ENCODE measurements around the gene TLE4.
"Not testable (repeated sequence)": the region's sequence is repeated elsewhere in the genome, so short reads cannot be mapped to it uniquely, and the experiment has no call there.

Gene TLE4

DNA sequence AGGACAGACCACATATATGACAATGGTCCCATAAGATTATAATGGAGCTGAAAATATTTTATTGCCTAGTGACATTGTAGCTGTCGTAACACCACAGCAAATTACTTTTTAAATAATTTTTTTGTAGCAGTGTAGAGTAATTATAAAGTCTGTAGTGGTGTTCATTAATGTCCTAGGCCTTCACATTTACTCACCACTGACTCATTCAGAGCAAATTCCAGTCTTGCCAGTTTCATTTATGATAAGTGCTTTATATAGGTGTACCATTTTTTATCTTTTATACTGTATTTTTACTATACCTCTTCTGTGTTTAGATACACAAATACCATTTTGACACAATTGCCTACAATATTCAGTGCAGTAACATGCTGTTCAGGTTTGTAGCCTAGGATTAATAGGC lies 67.6 kb downstream of the TLE4 start:
- no peak for DNase-seq

DNA sequence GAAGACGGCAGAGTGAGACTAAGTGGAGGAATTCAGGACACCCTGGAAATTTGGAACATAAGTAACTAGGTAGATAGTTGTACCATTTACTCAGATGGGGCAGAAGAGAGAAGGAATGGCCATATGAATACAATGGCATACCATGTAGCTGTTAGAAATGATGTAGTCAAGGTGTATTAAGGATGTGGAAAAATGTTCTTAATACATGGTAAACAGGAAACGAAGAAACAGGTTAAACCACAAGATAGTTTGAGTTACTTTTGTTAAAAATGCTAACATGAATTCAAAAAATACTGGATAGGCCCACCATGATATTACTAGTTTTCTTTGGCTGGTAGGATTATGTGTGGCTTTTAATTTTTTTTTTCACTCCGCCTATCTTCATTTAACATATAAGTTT lies 68.3 kb downstream of the TLE4 start:
- not testable (repeated sequence) for DNase-seq

DNA sequence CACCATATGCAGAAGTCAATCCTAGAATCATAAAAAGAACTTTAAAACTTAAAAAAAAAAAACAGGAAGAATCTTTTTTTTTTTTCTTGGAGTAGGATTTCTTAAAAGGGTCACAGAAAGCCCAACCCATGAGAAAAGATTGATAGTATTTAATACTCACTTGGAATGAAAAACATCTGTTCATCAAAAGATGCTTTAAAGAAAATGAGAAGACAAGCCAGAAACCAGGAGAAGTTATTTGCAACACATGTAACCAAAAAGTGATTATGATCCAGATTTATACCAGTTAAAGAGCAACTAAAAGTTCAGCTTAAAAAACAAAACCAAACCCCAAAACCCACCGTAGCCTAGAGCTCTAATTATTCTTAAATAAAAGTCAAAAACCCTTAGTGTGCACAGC lies 69.3 kb downstream of the TLE4 start:
- no peak for DNase-seq

DNA sequence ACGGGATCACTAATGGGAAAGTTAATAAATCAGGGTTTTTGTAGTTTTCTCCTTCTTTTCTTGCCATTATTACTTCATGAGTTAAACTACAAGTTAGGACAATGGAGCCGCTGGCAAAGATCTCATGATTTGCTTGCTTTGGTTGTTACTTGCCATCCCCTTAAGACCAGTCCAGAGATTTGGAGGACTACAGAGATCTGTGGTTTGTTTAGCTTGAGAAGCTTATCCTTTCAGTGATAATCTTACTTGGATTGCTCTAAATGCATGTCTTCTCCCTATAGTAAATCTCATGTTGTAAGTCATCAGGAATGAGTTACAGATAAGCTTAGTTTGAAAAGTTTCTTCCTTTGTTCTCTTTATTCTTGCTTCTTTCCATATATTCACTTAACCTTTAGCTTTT lies 70.9 kb downstream of the TLE4 start:
- DNase-seq = no peak

DNA sequence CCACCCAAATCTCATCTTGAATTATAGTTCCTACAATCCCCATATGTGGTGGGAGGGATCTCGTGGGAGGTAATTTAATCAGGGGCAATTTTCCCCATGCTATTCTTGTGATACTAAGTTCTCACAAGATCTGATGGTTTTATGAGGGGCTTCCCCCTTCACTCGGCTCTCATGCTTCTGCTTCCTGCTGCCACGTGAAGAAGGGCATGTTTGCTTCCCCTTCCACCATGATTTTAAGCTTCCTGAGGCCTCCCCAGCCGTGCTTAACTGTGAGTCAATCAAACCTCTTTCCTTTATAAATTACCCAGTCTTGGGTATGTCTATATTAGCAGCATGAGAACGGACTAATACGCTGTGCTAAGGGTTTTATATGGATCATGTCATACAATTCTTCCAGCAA lies 72.3 kb downstream of the TLE4 start:
- no peak for DNase-seq

DNA sequence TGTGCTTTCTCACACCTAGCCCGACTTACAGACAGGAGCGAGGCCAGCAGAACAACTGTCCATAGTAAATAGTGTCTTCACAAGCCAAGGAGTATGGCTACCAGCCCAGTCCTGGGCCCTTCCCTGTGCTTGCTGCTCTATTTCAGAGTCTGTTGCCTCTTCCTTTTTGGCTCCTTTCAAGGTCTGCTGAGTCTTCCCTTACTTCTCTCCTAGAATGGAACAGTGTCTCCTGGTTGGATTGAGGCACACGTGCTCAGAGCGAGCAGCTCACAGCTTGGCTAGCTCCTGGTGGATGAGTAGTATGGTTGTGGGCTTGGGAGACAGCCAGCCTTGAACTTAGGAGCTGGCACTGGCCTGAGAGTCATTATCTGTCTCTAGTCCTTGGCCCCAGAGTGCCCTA lies 72.8 kb downstream of the TLE4 start:
- no peak for DNase-seq

DNA sequence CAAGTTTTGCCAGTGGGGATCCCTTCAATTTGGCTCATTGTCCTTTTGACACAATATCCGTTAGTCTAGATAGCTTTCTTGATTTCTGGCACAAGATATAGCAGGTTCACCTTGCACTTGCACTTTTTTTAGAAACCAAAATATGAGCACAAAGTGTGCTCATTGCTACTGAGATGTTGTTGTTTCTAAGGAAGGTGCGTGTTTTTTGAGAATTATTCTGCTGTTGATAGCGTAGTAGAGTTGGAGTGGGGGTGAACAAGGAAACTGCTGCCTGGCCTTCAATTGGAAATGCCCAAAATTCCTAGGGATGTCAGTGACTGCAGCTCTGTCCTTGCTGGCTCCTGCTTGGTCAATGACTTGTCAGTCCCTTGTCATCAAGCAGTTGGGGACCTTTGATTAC lies 73.3 kb downstream of the TLE4 start:
- DNase-seq = no peak

DNA sequence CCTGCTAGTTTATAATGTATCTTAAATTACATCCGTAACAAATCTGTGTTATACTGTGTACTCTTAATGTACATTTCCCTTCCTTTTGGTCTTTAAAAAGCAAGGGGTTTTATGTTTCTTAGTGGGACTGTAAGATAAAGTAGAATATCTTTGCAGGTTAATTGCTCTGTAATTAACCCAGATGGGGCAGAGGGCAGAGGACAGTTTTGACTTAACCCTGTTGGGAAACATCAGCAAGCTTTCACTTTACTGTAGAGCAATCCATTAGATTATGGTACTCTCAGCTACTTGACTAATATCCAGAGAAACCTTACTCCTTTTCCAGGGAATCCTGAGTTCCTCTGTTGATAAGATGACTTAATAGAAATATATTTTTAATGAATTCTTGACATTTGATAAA lies 74.3 kb downstream of the TLE4 start:
- no peak for DNase-seq

DNA sequence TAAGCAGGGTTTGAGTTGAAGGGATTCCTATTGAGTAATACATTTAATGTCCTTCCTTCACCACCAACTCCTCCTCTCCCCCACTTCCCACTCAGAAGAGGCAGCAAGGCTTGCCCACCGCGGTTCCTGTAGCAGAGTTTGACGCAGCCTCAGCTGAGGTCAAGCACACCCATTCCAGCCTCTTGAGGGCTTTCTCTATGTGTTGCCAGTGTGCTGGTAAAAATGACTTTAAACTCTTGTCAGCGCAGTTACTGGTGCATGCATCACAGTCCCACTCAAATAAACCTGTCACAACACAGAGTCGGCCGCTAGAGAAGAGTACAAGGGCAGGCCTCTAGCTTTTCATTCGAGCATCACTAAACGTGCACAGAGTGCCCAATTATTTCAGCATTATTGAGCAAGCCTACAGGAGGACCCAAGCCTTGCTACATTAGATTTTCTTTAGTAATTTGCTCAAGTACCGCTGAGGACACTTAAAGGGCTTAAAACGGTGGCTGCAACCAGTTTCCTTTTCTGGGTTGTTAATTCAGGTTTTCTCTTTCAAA lies 79.6 kb downstream of the TLE4 start:
- DNase-seq = no peak

DNA sequence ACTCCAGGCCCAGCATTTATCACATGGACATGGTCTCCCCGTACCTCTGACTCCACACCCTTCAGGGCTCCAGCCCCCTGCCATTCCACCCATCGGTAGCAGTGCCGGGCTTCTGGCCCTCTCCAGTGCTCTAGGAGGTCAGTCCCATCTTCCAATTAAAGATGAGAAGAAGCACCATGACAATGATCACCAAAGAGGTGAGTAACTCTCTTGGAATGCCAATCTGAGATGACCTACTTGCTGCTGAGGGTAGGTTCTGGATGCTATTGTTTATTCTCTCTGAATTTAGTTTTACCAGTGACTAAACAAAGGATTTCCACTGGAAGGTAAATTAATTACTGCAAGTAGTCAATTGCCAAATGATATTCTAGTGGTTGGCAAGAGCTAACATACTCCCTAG lies 80.8 kb downstream of the TLE4 start:
- DNase-seq = no peak

DNA sequence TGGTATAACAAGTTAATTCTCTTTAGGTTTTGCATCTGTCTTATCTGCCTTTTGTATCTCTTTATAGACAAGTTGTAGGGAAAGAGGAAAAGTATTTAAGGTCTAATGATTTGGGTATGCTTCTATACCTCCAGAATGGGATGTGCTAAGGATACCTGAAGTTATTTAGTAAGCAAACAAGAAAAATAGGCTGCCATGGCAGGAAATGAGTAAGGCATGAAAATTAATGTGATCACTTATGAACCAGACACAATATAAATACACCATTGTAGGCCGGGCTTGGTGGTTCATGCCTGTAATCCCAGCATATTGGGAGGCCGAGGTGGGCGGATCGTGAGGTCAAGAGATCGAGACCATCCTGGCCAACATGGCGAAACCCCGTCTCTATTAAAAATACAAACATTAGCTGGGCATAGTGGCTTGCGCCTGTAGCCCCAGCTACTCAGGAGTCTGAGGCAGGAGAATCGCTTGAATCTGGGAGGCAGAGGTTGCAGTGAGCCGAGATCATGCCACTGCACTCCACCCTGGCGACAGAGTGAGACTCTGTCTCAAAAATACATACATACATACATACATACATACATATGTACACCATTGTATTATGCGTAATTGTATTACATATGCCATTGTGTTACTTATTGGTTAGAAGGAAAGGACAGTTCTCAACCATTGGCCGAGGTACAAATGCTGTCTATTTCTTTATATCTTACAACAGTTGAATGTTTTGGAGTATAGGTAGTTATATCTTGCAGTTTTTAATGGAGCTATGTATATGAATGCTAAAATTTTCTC lies 83.0 kb downstream of the TLE4 start:
- not testable (repeated sequence) for DNase-seq

DNA sequence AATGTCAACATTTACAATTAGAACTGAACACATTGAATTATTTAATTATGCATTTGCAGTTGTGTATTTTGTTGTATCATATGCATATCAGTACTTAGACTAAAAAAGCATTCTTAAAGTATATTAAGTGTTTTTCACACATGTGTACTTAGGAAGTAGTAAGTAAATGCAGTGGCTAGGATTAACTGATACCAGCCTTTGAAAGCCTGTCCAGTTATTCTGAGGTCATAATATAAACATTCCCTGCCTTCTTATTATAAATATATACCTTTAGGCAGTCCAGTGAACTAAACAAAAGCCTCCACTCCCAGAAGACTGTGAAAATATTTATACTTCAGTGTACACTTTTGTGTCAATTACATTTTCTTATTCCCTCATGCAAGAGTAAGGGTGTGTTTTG lies 83.8 kb downstream of the TLE4 start:
- DNase-seq = no peak

DNA sequence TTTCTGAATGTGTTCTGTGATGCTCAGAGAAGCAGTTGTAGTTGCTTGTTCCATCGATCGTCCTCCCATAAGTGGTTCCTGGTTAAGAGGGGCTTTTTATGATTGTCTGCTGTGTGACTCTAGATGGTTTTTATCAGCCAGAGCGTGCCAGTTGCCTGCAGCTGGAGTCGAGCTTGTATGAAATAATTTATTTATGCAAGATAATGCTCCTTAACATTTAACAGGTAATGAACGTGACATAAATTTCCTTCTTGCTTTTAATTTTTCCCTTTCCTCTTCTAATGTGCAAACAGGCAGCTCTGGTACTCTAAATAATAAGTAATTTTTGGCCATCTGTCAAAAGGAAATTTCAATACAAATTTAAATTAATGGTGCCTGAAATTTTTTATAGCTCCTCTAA lies 84.4 kb downstream of the TLE4 start:
- DNase-seq = peak; percentile 59

DNA sequence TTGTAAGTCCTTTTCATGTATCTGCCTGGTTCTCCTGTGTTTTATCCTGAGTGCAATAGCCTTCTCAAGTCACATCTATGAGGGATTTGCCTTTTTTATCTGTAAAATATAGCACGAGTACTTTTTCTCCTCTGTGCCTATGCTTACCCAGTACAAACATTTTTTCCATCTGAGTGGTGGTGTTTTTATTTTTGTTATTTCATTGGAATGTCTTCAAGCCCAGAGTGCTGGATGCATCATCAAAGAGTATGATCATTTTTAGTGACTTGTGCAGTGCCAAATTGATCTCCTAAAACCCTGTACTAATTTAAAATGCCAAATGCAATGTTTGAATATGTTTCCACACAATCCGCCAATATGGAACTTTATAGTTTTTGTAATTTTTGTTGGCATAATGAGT lies 86.1 kb downstream of the TLE4 start:
- no peak for DNase-seq

DNA sequence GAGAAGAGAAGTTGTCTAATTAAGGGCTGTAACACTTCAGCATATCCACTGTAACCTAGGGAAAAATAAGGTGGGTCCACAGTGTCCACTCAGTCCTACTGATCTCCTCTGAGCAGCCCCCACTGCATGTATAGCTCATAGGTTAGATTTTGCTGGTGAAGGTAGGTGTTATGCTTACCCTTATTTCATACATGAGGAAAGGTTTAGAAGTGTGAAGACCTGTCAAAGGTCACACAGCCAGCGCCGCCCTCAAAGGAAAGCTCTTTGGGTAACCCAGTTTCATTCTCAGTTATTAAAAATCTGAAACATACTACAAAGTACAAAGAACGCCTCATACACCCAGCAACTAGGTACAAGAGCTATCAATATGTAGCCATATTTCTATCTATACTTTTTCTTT lies 87.2 kb downstream of the TLE4 start:
- no peak for DNase-seq

DNA sequence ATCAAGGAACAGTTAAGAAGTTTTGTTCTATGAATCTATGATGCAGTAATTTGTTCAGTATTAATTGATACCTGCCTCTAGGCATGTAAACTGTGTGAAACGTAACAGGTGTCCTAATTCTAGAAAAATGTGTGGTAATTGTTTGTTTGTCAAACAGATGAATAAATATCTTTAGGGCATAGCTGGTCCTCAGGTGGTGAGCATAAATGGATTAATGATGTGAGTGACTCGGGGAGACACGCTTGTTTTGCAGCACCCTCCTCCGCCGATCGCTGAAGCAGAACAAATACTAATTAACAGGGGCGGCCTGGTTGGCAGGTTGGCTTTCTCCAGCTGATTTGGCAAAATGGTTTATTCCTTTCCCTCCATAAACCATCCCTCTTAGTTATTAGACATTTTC lies 88.8 kb downstream of the TLE4 start:
- peak; percentile 74 for DNase-seq

DNA sequence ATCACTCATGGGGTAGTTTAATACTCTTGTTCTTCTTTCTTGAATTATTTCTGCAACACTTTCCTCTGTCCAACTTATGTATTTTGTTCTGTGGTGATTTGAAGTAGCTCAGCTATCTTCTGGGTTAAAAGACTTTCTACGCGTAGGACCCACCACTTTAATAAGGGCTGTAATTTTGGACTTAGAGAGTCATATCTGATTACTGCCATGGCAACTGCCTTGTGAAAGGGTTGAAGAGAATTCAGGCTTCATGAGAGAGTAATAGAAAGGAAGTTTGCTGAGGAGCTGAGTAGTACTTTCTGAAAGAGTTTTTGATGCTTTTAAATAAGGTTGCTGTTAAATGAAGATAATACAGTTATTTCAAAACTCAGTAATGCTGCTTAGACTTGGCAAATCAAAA lies 89.5 kb downstream of the TLE4 start:
- DNase-seq = peak; percentile 44

DNA sequence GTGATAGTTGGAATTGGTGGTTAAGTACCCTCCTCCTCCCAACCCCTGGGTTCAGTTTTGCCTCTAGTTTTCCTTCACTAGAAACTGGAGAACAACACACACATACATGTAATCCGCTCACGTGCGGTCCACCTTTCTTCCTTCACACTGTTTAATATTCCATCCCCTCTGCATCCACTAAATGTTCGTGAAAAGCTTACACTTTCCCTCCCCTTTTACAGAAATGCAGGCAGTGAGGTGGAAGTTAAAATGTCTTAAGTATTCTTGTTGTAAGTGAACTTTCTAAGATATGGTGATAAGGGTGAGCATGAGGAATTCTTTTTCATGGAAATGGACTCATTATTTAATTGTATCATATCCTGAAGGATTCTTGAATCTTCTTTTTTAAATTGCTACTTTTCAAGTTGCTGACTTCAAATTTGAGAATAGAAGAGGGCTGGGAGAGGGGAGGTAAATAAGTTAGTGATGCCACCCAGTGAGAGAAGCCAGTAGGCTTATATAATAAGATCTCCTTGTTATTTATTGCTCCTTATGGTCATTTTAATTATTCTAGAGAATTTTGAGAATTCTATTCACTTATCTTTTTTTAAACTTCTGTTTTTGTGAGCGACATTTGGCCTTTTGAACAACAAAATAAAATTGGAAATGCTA lies 90.2 kb downstream of the TLE4 start:
- no peak for DNase-seq

DNA sequence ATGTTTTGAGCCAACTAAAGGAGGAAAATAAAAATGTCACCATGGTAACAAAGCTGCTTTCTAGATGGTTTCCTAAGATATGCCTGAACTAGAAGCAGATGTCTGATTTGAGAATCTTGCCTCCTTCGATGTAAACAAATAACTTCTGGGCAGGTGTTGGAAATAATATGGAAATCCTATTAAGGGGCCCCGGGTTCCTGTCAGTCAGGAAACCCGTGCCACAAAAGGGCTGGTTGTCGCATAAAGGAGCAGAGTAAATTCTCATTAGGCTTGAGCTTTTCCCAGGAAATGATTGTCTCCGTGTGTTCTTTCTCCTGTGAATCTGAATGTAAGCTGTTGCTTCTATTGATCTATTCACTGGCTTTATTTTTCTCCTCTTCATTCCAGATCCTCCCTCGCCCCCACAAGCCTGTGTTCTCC lies 90.8 kb downstream of the TLE4 start:
- no peak for DNase-seq

DNA sequence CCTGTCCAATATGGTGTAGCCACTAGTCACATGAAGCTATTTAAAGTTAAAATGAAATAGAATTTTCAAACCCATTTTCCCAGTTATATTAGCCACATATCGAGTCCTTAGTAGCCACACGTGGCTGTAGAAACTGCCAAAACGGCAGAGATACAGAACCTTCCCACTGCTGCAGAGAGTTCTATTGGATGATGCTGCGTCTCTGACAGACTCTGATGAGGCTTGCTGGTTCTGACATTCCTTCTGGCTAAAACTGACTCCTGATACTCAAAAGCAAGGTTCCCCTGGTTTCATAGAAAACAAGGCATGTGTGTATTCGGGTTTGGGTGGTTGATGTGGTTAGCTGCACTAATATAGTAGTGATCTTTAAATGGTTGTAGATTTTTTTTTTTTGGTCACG lies 91.5 kb downstream of the TLE4 start:
- DNase-seq = no peak

DNA sequence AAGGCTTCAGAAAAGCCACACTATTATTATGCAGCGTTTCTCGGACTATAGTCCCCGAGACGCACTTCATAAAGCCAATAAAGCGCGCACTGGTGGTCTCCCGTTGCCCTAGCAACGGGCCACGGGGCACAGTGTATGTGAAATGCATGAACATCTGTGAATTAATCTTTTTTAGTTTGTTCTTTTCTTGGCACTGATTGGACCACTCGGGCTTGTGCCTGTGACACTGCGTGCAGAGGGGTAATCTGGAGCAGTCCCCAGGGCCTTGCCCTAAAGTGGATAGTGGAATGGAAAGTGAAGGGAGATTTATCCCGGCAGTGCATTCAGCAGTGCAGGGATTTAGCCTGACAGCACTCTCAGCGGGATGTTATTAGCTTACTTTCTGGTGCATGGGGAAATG lies 92.1 kb downstream of the TLE4 start:
- DNase-seq = no peak

DNA sequence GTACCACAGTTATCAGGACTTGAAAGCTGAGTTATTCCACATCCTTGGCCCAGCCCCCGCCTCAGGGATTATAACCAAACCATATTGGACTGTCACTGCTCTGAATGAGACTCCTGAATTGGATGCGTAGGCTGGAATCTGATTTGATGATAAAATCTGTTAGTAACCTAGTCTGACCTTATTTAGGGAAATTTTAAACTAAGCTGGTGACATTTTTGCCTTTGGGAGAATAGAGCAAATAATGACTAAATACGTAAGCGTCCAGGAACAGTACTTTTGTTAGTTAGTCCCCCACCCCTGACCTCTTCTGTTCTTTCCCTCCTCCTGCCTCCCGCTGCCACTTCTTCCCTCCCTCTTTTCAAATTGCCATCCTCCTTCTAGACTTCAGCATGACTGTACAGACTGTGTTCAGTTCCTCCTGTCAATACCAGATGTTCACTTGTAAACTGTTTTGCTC lies 92.6 kb downstream of the TLE4 start:
- DNase-seq = no peak

DNA sequence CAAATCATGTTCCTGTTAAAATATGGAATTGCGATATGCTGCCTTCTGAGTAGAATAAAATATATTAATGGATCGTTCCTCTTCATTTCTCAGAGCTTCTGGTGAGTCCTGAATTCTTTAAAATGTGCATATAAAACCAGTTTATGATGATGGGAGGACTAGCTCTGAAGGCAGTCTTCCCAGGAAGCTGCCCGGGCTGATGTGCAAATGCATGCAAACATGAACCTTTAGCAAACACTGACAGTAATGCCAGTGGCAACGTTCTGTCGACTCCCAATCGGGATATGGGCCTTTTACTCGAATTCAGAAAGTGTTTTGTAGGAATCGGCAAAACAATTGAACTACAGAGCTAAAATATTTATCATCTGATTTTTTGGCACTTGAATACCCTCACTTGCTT lies 93.6 kb downstream of the TLE4 start:
- no peak for DNase-seq

DNA sequence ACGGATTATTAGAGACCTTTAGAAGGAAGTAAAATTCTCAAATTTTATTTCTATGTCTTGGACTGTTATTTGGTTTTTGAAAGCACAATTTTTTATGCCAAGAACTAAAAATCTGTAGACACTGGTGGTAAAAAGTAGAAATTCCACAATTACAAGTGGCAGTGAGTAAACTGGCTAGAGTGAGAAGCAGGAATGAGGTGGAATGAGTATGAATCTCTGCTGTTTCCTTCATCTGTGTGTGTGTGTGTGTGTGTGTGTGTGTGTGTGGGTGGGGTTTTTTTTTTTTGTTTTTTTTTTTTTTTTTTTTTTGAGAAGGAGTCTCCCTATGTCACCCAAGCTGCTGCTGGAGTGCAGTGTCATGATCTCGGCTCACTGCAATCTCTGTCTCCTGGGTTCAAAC lies 94.2 kb downstream of the TLE4 start:
- DNase-seq = no peak

DNA sequence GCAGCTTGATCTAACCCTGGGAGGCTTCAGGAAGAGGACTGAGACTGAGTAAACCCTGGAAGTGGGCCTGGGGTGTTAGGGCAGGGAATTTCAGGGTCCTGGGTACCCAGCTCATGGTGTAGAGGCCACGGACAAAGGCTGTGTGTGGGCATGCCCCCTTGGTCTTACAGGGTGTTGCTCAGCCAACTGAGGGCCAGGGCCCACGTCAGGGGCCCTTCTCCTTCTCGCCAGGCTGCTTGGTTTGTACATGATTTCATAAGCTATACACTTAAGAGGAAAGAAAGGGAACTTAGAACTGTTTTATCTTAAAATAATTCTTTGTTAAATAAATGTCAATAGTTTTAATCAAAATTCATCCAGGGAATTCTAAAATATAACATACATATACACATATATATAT lies 95.4 kb downstream of the TLE4 start:
- DNase-seq = no peak

Measured in NCI-H1105 (cell line).